Measurements from ENCODE around the gene DNAJC25. TPM values are rescaled to one million over a fixed set of nuclear protein-coding genes. Genes with fewer than 3 reads are reported as not detected.

DNAJC25 gene
- polyA plus RNA-seq, 1 donor from 2014 or later, result 20.0 TPM

DNA sequence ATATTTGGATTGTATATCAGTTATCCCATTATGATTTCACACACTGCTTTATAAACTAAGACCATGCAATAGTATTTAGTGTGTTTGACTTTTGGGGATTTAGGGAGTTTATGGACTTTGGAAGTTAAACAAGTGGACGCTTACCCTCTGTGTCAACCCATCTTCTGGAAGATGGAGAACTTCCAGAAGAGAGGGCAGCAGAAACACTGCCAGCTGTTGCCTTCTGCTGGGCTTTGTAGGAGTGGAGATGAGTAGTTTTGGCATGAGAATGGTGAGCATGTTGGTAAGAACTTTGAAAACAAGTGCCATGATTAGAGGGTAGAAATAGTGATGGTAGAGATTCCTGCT lies 2.2 kb downstream of the DNAJC25 start:
- H3K9me2 ChIP-seq (ENCODE audit: insufficient read depth, low read length), result no peaks in the 10 kb centered on the region
- peaks cover 49% of the 10 kb centered on the region for H3K79me2 ChIP-seq (replicated peaks; ENCODE audit: insufficient read depth, low read length)
- no peaks in the 10 kb centered on the region for H3K9me3 ChIP-seq (ENCODE audit: low read length)
- H3K36me3 ChIP-seq (ENCODE audit: insufficient read depth, low read length), result no peaks in the 10 kb centered on the region
- no peaks in the 10 kb centered on the region for H3K27me3 ChIP-seq (ENCODE audit: insufficient read depth, low read depth, low read length)
- H3K4me3 ChIP-seq (ENCODE audit: low read length), result peak overlapping the region; percentile 95
- H2AFZ ChIP-seq (ENCODE audit: low read depth, low read length), result no peak overlapping the region
- H3K27ac ChIP-seq (ENCODE audit: low read length), result no peak overlapping the region
- no peak overlapping the region for H3K9ac ChIP-seq (ENCODE audit: low read length)
- H4K20me1 ChIP-seq (ENCODE audit: insufficient read depth), result no peaks in the 10 kb centered on the region
- H3F3A ChIP-seq (ENCODE audit: insufficient read depth, low read length, poor library complexity, severe bottlenecking), result no peaks in the 10 kb centered on the region
- no peak for TF ChIP-seq POLR2AphosphoS5 (IDR thresholded peaks at IDR 0.05)
- TF ChIP-seq, protein P1, sequence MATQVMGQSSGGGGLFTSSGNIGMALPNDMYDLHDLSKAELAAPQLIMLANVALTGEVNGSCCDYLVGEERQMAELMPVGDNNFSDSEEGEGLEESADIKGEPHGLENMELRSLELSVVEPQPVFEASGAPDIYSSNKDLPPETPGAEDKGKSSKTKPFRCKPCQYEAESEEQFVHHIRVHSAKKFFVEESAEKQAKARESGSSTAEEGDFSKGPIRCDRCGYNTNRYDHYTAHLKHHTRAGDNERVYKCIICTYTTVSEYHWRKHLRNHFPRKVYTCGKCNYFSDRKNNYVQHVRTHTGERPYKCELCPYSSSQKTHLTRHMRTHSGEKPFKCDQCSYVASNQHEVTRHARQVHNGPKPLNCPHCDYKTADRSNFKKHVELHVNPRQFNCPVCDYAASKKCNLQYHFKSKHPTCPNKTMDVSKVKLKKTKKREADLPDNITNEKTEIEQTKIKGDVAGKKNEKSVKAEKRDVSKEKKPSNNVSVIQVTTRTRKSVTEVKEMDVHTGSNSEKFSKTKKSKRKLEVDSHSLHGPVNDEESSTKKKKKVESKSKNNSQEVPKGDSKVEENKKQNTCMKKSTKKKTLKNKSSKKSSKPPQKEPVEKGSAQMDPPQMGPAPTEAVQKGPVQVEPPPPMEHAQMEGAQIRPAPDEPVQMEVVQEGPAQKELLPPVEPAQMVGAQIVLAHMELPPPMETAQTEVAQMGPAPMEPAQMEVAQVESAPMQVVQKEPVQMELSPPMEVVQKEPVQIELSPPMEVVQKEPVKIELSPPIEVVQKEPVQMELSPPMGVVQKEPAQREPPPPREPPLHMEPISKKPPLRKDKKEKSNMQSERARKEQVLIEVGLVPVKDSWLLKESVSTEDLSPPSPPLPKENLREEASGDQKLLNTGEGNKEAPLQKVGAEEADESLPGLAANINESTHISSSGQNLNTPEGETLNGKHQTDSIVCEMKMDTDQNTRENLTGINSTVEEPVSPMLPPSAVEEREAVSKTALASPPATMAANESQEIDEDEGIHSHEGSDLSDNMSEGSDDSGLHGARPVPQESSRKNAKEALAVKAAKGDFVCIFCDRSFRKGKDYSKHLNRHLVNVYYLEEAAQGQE (IDR thresholded peaks at IDR 0.05; ENCODE audit: borderline replicate concordance), result no peak
- no peak for TF ChIP-seq RAD21 (conservative IDR thresholded peaks at IDR 0.05)
- TF ChIP-seq SMC3 (conservative IDR thresholded peaks at IDR 0.05; ENCODE audit: poor library complexity), result no peak
- no peak for TF ChIP-seq EP300 (conservative IDR thresholded peaks at IDR 0.05; ENCODE audit: poor library complexity, severe bottlenecking)
- H3K4me2 ChIP-seq (ENCODE audit: low read length), result no peak overlapping the region

DNA sequence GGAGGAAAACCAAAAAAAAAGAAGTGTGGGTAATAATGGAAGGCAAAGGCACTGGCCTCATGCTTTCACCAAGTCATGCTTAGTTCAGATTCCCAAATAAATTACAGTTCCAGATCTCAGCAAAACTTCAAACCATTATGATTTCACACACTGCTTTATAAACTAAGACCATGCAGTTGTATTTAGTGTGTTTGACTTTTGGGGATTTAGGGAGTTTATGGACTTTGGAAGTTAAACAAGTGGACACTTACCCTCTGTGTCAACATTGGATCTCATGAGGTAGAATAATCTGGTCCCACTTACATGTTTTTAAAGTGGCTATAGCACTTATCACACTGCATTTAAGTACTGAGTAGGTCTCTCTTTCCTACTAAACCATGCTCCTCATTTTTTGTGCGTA lies 3.7 kb downstream of the DNAJC25 start:
- Histone ChIP-seq H3K36me3 (ENCODE audit: insufficient read depth, low read length) (no peaks in the 10 kb centered on the region), H3K27ac (ENCODE audit: low read length) (no peak overlapping the region), H2AFZ (ENCODE audit: low read depth, low read length) (no peak overlapping the region), H3K9me3 (ENCODE audit: low read length) (no peaks in the 10 kb centered on the region), H4K20me1 (ENCODE audit: insufficient read depth) (no peaks in the 10 kb centered on the region), H3K9ac (ENCODE audit: low read length) (no peak overlapping the region), H3K4me2 (ENCODE audit: low read length) (no peak overlapping the region), H3K4me3 (ENCODE audit: low read length) (no peak overlapping the region), H3K9me2 (ENCODE audit: insufficient read depth, low read length) (no peaks in the 10 kb centered on the region), H3K27me3 (ENCODE audit: insufficient read depth, low read depth, low read length) (no peaks in the 10 kb centered on the region), H3F3A (ENCODE audit: insufficient read depth, low read length, poor library complexity, severe bottlenecking) (no peaks in the 10 kb centered on the region), H3K79me2 (replicated peaks; ENCODE audit: insufficient read depth, low read length) (peaks cover 49% of the 10 kb centered on the region)
- TF ChIP-seq, protein P1 (IDR thresholded peaks at IDR 0.05; ENCODE audit: borderline replicate concordance), result no peak
- TF ChIP-seq POLR2AphosphoS5 (IDR thresholded peaks at IDR 0.05) (no peak), TAF1 (IDR thresholded peaks at IDR 0.05; ENCODE audit: low read depth) (no peak), EP300 (conservative IDR thresholded peaks at IDR 0.05; ENCODE audit: poor library complexity, severe bottlenecking) (no peak), MXI1 (conservative IDR thresholded peaks at IDR 0.05; ENCODE audit: poor library complexity, severe bottlenecking) (no peak), EZH2 (IDR thresholded peaks at IDR 0.05; ENCODE audit: borderline replicate concordance, insufficient read depth, low read length, poor library complexity, severe bottlenecking) (no peak), SMC3 (conservative IDR thresholded peaks at IDR 0.05; ENCODE audit: poor library complexity) (no peak), RAD21 (conservative IDR thresholded peaks at IDR 0.05) (no peak)
- TF ChIP-seq, protein P2, sequence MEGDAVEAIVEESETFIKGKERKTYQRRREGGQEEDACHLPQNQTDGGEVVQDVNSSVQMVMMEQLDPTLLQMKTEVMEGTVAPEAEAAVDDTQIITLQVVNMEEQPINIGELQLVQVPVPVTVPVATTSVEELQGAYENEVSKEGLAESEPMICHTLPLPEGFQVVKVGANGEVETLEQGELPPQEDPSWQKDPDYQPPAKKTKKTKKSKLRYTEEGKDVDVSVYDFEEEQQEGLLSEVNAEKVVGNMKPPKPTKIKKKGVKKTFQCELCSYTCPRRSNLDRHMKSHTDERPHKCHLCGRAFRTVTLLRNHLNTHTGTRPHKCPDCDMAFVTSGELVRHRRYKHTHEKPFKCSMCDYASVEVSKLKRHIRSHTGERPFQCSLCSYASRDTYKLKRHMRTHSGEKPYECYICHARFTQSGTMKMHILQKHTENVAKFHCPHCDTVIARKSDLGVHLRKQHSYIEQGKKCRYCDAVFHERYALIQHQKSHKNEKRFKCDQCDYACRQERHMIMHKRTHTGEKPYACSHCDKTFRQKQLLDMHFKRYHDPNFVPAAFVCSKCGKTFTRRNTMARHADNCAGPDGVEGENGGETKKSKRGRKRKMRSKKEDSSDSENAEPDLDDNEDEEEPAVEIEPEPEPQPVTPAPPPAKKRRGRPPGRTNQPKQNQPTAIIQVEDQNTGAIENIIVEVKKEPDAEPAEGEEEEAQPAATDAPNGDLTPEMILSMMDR (IDR thresholded peaks at IDR 0.05; ENCODE audit: poor library complexity, severe bottlenecking), result no peak
